HG03342 (cell line): ENCODE results near the gene LOXL4.

ENCODE experiments used
- ATAC-seq: cut with Tn5 transposase; IDR thresholded peaks from one replicate; pipeline ENCODE4 v1.9.1; 2021; ENCODE audit warnings: mild to moderate bottlenecking, moderate library complexity; ENCODE audit not compliant: unreplicated experiment

Gene LOXL4

GRCh38 chr10:98201760-98202159 lies 66.2 kb downstream of the LOXL4 start:
- no peak for ATAC-seq
